ENCODE data around the gene PDXDC1.
"Not testable (repeated sequence)": the region's sequence is repeated elsewhere in the genome, so short reads cannot be mapped to it uniquely, and the experiment has no call there.

Gene PDXDC1

GRCh38 chr16:15163055-15163454, 188.2 kb downstream of the PDXDC1 start:
- not testable (repeated sequence) for DNase-seq (ENCODE audit: low read depth)

GRCh38 chr16:15166177-15166576, 191.4 kb downstream of the PDXDC1 start:
- not testable (repeated sequence) for DNase-seq (ENCODE audit: low read depth)

GRCh38 chr16:15168303-15168702, 193.5 kb downstream of the PDXDC1 start:
- not testable (repeated sequence) for DNase-seq (ENCODE audit: low read depth)

GRCh38 chr16:15168953-15169652, 194.3 kb downstream of the PDXDC1 start:
- DNase-seq (ENCODE audit: low read depth) = not testable (repeated sequence)

GRCh38 chr16:15179909-15180308, 205.1 kb downstream of the PDXDC1 start:
- not testable (repeated sequence) for DNase-seq (ENCODE audit: low read depth)

- DNase-seq (ENCODE audit: low read depth) = not testable (repeated sequence)
Observed at GRCh38 chr16:15180946-15181345, 206.1 kb downstream of the PDXDC1 start.

GRCh38 chr16:15184000-15184399, 209.2 kb downstream of the PDXDC1 start:
- DNase-seq (ENCODE audit: low read depth) = not testable (repeated sequence)
